Bronchial epithelial cell (primary cell): ENCODE data around the gene VAV3. TPM values are rescaled to one million over a fixed set of nuclear protein-coding genes. Genes with fewer than 3 reads are reported as not detected.

Experiments
- DNase-seq: peaks from one replicate; pipeline ENCODE4 v3.0.0-alpha.2; 2010; ENCODE audit warnings: low read depth
- FAIRE-seq: peaks from 2 replicates; lab custom pipeline; 2011; peaks lifted over from hg19 to GRCh38; lab: Jason Lieb, UNC
- H3K27me3 ChIP-seq: 2 replicates; pipeline ENCODE4 v1.5.1; 2011; ENCODE audit warnings: low read length; ENCODE audit not compliant: control insufficient read depth, insufficient read depth
- H3K36me3 ChIP-seq: 2 replicates; pipeline ENCODE4 v1.5.1; 2011; ENCODE audit warnings: low read length; ENCODE audit not compliant: control insufficient read depth, insufficient read depth
- H3K4me3 ChIP-seq: 2 replicates; pipeline ENCODE4 v1.5.1; 2011; ENCODE audit warnings: mild to moderate bottlenecking, low read depth, low read length, control low read depth
- CTCF ChIP-seq: IDR thresholded peaks from 2 replicates; pipeline ENCODE4 v1.5.1; 2011; ENCODE audit warnings: mild to moderate bottlenecking, moderate library complexity, low read length, control low read depth, inconsistent platforms; ENCODE audit not compliant: insufficient read depth, severe bottlenecking
- total RNA-seq: library from RNA; depleted of rRNA; stranded (reverse); fragments of >200 nt; gene quantifications from 2 replicates; pipeline ENCODE4 v1.2.1, GENCODE V29; 2014

Gene VAV3
- total RNA-seq, 1 donor from 2014 or later = 10.5 TPM

DNA sequence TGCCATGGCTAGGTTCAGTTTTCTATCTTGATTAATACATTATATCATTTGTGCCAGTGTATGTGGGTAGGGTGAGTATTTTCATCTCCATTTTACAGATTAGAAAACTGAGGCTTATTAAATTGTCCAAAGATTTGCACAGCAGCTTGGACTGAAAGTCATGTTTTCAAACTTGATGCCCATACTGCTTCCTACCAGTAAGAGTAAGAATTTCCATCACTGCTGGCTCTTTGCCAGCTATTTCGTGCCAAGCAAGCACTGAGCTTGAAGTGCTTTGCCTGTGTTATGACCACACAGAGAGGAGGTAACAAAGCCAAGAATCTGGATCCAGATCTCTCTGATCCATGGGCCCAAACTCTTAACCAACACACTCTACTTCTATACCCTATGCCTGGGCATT lies 295.0 kb downstream of the VAV3 start:
- TF ChIP-seq CTCF = no peak
- peak; percentile 55 for FAIRE-seq
- Histone ChIP-seq H3K4me3 (no peak overlapping the region), H3K36me3 (no peaks in the 10 kb centered on the region), H3K27me3 (no peaks in the 10 kb centered on the region)
- DNase-seq = peak; percentile 82

GRCh38 chr1:107668762-107669161 lies 296.2 kb downstream of the VAV3 start:
- DNase-seq = peak; percentile 77
- FAIRE-seq = no peak
- H3K27me3 ChIP-seq = no peaks in the 10 kb centered on the region
- no peak overlapping the region for H3K4me3 ChIP-seq
- TF ChIP-seq CTCF = no peak
- H3K36me3 ChIP-seq = no peaks in the 10 kb centered on the region

DNA sequence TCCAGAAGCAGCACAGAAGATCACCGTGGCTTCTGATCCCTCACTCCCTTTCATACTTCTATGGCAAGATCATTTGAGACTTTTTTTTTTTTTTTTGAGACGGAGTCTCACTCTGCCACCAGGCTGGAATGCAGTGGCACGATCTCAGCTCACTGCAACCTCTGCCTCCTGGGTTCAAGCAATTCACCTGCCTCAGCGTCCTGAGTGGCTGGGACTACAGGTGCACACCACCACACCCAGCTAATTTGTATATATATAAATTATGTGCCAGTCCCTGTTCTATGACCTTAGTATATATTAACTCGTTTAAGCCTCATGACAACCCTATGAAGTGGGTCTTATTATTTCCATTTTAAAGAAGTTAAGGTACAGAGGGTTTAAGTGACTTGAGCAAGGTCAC lies 298.5 kb downstream of the VAV3 start:
- DNase-seq (no peak), FAIRE-seq (no peak)
- no peaks in the 10 kb centered on the region for H3K27me3 ChIP-seq
- TF ChIP-seq CTCF = no peak
- H3K36me3 ChIP-seq = no peaks in the 10 kb centered on the region
- H3K4me3 ChIP-seq = no peak overlapping the region

GRCh38 chr1:107664982-107665925 lies 299.7 kb downstream of the VAV3 start:
- no peak for TF ChIP-seq CTCF
- FAIRE-seq (no peak), DNase-seq (no peak)
- no peaks in the 10 kb centered on the region for H3K27me3 ChIP-seq
- H3K4me3 ChIP-seq = no peak overlapping the region
- no peaks in the 10 kb centered on the region for H3K36me3 ChIP-seq

DNA sequence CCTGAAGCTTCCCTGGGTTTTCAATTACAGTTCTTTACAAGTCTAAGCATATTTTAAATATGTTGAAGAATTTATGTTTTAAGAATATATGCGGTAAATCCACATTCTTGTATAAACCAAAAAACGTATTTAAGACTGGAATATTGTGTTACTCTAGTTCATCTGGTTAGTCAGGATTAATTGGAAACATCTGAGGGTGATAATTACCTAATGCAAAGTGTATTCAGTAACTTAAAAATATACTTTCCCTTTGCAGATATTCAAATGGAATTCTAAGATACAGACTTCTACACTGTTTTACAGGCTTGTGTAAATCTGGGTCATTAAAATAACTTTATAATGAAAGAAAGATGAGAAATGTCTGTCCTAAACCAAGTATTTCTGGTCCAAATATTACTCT lies 302.0 kb downstream of the VAV3 start:
- FAIRE-seq = no peak
- no peaks in the 10 kb centered on the region for H3K27me3 ChIP-seq
- DNase-seq = no peak
- no peak overlapping the region for H3K4me3 ChIP-seq
- H3K36me3 ChIP-seq = no peaks in the 10 kb centered on the region
- TF ChIP-seq CTCF = no peak
